HL-60 (cell line): Measurements from ENCODE around the gene NT5C1A.
A peak's percentile ranks its signal among the peaks of the same experiment; 100 is the strongest.

Experiments used
- DNase-seq, 2 experiments: peaks; one replicate each; pipeline ENCODE4 v3.0.0-alpha.2; 2010 to 2020; ENCODE audit warnings: low read depth in 1 of 2, low spot score in 1 of 2
- H3K27ac ChIP-seq: fragments of 250-450 bp; sonication (Bioruptor Pico); replicated peaks from 2 replicates; pipeline ENCODE4 v1.5.1; 2020; ENCODE audit warnings: mild to moderate bottlenecking, moderate library complexity
- H3K27me3 ChIP-seq: fragments of 250-450 bp; sonication (Bioruptor Pico); 2 replicates; pipeline ENCODE4 v1.5.1; 2021; ENCODE audit warnings: mild to moderate bottlenecking, moderate library complexity; ENCODE audit not compliant: insufficient read depth, poor library complexity, severe bottlenecking
- H3K4me3 ChIP-seq: replicated peaks from 2 replicates; pipeline ENCODE4 v1.5.1; 2011; ENCODE audit warnings: mild to moderate bottlenecking, control low read depth, low read length; ENCODE audit not compliant: insufficient read depth
- GABPA ChIP-seq: IDR thresholded peaks from 2 replicates; pipeline ENCODE4 v1.6.1; 2012; ENCODE audit warnings: low read depth
- POLR2AphosphoS5 ChIP-seq: IDR thresholded peaks from 2 replicates; pipeline ENCODE4 v1.6.1; 2012; ENCODE audit warnings: low read depth
- SPI1 ChIP-seq: IDR thresholded peaks from 2 replicates; pipeline ENCODE4 v1.6.1; 2012; ENCODE audit warnings: low read depth, mild to moderate bottlenecking, borderline replicate concordance
- TF ChIP-seq, protein P1 (sequence below): IDR thresholded peaks from 2 replicates; pipeline ENCODE4 v1.6.1; 2012; ENCODE audit warnings: low read depth; ENCODE audit not compliant: insufficient replicate concordance
- TF ChIP-seq, protein P2 (sequence below): IDR thresholded peaks from one replicate; pipeline ENCODE4 v1.5.1; 2011; ENCODE audit warnings: low read length, control low read depth, inconsistent platforms; ENCODE audit not compliant: insufficient read depth

NT5C1A gene

DNA sequence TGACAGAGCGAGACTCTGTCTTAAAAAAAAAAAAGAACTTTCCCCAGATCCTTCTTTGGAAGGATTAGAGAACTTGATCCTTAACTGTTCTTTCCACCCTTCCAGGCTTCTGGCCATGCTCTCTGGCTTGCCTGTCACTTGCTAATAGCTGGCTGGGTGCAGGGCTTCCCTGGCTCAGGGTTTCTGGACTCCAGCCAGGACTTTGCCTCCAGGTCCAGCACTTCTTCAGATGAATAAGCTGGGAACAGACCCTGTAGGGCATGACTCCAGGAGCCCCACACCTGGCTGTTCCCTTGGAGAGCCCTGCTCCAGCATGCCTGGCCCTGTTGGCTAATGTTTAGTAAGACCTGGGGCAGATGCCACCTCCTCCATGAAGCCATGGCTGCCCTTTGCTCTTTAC is 3.3 kb upstream of the NT5C1A start:
- Histone ChIP-seq H3K27me3 (peaks cover 47% of the 10 kb centered on the region), H3K27ac (no peak overlapping the region), H3K4me3 (no peak overlapping the region)
- DNase-seq = no peak
- no peak for TF ChIP-seq POLR2AphosphoS5
- TF ChIP-seq SPI1 = no peak
- TF ChIP-seq, protein P1, sequence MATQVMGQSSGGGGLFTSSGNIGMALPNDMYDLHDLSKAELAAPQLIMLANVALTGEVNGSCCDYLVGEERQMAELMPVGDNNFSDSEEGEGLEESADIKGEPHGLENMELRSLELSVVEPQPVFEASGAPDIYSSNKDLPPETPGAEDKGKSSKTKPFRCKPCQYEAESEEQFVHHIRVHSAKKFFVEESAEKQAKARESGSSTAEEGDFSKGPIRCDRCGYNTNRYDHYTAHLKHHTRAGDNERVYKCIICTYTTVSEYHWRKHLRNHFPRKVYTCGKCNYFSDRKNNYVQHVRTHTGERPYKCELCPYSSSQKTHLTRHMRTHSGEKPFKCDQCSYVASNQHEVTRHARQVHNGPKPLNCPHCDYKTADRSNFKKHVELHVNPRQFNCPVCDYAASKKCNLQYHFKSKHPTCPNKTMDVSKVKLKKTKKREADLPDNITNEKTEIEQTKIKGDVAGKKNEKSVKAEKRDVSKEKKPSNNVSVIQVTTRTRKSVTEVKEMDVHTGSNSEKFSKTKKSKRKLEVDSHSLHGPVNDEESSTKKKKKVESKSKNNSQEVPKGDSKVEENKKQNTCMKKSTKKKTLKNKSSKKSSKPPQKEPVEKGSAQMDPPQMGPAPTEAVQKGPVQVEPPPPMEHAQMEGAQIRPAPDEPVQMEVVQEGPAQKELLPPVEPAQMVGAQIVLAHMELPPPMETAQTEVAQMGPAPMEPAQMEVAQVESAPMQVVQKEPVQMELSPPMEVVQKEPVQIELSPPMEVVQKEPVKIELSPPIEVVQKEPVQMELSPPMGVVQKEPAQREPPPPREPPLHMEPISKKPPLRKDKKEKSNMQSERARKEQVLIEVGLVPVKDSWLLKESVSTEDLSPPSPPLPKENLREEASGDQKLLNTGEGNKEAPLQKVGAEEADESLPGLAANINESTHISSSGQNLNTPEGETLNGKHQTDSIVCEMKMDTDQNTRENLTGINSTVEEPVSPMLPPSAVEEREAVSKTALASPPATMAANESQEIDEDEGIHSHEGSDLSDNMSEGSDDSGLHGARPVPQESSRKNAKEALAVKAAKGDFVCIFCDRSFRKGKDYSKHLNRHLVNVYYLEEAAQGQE = no peak
- no peak for TF ChIP-seq GABPA
- TF ChIP-seq, protein P2, sequence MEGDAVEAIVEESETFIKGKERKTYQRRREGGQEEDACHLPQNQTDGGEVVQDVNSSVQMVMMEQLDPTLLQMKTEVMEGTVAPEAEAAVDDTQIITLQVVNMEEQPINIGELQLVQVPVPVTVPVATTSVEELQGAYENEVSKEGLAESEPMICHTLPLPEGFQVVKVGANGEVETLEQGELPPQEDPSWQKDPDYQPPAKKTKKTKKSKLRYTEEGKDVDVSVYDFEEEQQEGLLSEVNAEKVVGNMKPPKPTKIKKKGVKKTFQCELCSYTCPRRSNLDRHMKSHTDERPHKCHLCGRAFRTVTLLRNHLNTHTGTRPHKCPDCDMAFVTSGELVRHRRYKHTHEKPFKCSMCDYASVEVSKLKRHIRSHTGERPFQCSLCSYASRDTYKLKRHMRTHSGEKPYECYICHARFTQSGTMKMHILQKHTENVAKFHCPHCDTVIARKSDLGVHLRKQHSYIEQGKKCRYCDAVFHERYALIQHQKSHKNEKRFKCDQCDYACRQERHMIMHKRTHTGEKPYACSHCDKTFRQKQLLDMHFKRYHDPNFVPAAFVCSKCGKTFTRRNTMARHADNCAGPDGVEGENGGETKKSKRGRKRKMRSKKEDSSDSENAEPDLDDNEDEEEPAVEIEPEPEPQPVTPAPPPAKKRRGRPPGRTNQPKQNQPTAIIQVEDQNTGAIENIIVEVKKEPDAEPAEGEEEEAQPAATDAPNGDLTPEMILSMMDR = no peak

DNA sequence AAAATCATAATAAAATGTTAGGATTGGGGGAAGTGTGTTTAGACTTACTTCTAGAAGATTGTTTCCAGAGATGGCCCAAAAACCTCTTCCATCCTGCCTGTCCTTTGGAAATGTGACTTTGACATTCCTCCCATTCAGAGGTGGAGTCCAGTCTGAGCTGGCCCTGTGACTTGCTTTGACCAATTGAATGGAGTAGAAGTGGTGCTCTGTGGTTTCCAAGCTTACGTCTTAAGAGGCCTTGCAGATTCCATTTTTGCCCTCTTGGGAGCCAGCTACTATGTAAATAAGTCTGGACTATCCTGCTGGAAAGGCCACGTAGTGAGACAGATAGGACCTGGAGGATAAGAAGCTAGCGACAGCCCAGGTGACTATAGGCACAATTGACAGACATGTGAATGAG is 1.3 kb upstream of the NT5C1A start:
- TF ChIP-seq, protein P2 = no peak
- no peak overlapping the region for H3K27ac ChIP-seq
- DNase-seq = no peak
- H3K4me3 ChIP-seq = no peak overlapping the region
- peaks cover 40% of the 10 kb centered on the region for H3K27me3 ChIP-seq

DNA sequence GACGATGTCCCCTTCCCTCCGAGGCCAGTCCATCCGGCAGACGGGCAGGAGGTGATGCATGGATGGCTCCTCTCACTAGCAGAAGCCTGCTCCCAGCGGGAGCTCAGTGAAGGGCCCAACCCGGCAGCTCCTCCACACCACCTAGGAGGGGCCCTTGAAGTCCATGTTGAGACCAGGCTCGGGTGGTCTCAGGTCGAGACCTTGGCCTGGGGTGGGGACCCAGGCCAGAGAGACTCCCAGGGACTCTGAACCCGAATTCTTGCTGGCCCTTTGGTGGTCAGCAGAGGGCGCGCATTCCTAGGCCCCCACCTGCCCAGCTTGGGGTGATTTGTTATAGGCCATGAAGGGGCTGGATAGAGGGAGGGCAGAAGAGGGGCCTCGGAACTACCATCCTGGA is 642 bp upstream of the NT5C1A start:
- TF ChIP-seq, protein P1 = no peak
- TF ChIP-seq, protein P2 = peak; percentile 36
- no peak for TF ChIP-seq POLR2AphosphoS5
- no peak for TF ChIP-seq SPI1
- no peak for TF ChIP-seq GABPA
- no peak for DNase-seq
- Histone ChIP-seq H3K27ac (no peak overlapping the region), H3K4me3 (no peak overlapping the region), H3K27me3 (peaks cover 39% of the 10 kb centered on the region)

DNA sequence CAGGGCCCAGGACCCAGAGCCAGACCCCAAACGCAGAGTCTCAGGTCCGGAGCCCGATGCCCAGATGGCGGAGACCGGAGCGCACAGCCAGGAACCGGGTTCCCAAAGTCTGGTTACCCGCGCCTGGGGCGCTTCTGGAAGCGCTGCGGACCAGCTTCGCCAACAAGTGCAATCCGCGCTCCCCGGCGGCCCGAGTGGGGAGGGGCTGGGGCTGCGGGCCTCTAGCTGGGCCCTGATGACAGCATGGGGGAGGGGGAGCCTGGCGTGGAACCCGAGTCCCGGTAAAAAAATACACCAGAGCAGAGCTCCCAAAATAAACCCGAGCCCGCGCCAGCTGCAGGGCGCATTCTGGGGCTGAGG is 494 bp downstream of the NT5C1A start:
- DNase-seq = no peak
- TF ChIP-seq GABPA = no peak
- TF ChIP-seq, protein P2 = no peak
- TF ChIP-seq SPI1 = no peak
- no peak for TF ChIP-seq POLR2AphosphoS5
- TF ChIP-seq, protein P1 = no peak

More for the DNA sequence above, 494 bp downstream of the NT5C1A start:
- peak overlapping the region; percentile 39 for H3K4me3 ChIP-seq
- peaks cover 39% of the 10 kb centered on the region for H3K27me3 ChIP-seq
- no peak overlapping the region for H3K27ac ChIP-seq
